Measurements from ENCODE around the gene ATF7IP.
"Not testable (repeated sequence)": the region's sequence is repeated elsewhere in the genome, so short reads cannot be mapped to it uniquely, and the experiment has no call there.

Gene ATF7IP

DNA sequence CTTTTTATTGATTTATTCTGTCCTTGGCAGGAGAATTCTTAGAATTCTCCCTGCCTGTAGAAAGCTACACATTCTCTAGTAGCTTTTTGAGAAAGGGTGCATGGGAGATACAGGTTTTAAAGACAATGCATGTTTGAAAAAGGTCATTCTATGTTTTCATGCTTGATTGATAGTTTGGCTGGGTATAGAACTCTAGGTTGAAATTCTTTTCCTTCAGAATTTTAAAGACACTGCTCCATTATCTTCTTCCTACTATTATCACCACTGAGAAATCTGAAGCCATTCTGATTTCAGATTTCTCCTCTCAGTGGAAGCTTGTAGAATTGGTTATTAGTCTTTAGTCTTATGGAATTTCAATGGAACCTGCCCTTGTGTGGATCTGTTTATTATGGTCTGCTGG lies 14.0 kb downstream of the ATF7IP start:
- no peak for FAIRE-seq

DNA sequence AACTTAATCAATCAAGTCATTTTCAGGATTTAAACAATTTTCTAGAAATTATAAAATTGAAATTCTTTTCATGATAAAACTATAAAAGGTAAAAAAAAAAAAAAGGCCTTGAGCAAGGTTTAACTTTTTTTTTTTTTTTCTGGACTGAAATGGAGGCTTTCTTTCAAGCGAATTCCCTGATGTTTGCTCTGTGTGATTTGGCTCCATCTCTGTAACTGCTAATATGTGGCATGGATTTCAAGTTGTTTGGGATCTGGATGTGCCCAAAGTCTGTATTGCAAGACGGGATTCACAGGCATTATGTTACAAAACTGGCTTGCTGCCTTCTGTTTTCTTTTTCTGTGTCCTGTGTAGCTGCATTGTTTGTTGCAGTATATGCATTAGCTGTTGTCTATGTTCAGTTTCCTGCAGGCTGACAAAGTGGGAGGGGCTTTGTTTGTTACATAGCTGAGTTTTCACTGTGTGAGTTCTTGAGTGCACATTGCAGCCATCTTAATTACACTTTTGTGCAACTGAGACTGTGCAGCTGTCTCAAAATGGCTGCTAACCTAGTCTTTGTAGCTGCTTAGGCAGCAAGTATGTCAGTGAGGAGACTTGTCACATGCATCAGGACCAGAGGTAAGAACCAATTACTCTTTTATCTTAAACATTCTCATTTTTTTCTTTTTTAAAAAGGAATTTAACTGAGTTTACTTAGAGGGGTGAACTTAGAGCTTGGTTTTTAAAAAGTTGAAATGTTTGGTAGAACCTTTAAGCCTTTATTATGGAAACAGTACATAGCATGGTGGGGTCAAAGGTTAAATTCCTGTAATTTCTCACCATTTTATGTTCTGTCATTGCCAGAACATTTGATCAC lies 19.5 kb downstream of the ATF7IP start:
- peak; percentile 75 for FAIRE-seq

DNA sequence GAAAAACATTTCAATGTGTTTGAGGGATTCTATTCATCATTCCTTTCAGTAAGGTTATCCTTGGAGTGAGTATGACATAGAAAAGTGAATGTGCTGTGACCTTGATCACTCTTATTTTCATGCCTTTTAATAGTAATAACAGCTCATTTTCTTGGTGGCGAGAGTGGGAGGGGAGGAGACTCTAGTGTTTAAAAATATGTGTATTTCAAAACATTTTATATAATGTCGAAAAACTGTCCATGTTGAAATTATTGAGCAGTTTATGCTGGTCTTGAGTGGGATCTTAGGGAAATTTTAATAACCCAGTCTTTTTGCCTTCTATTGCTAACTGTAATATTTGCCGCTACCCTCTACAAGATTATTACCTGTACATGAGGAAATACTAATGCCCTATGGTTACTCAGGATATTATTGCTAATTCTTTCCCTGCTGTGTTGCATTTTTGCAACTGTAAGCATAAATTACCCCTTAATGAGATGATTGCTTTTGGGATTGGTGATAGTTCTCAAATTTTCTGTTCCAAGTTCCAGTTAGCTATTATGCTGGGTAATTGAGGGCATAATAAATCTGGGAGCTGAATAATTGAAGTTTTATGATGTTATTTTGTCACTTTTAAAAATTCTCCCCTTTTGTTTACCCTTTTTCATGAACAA lies 21.9 kb downstream of the ATF7IP start:
- FAIRE-seq = no peak

DNA sequence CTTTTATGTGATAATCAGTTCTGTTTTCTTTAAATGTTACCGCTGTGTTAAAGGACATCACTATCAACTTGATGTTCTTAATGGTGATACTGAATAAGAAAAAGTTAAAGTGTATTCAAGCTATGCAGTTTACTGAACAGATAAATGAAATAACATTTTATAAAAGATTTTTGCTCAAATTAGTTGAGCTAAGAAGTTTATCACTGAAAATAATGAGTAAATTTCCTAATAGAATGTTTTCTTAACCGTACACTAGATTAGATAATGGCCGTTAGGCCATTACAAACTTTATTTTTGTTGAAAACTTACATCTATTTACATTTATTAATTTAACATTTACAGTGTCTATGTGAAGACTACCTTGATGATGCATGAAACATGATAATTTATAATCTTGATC lies 25.0 kb downstream of the ATF7IP start:
- FAIRE-seq = no peak

DNA sequence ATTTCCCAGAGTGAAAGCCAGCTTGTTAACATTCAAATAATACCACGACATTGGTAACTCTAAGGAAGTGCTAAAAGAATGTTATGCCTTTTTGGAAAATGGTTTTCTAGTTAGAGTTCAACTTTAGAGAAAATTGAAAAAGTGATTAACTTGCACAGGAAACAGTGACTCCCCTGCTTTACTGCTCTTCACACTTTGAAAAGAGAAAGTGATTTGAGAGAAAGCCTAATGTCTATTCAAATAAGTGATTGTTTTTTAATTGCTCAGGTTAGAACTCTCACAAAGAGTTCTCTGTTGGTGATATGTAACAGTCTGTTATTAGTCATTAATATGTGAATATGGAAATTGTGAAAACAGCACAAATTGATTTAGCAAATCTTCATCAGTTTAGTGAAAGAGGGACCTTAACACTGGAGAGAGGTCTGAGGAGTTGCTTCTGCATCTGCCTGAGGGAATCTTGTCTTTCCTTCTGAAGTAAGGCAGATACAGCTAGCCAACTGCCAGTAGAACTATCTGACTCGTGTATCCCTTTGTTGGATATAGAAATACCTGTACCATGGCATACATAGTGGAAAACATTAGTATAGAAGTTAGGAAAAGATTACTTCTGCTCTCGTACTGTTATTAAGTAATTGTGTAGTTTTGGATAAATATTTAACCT lies 25.5 kb downstream of the ATF7IP start:
- no peak for FAIRE-seq

DNA sequence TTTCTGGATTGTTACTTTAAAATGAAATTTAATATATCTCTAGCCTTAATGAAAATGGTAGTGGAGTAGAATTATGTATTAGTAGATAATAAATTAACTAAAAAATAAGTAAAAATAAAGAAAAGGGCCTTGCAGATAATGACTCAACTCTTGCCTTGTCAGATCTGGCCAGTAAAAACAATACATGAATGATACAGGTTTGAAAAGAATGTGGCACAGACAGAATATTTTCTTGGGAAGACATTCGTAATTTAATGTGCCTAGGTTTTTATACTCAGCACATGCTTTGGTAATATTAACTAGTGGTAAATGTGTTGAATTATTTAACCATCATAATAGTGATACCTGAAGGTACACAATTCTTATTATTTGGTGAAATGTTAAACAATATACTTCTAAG lies 28.3 kb downstream of the ATF7IP start:
- FAIRE-seq = peak; percentile 33

DNA sequence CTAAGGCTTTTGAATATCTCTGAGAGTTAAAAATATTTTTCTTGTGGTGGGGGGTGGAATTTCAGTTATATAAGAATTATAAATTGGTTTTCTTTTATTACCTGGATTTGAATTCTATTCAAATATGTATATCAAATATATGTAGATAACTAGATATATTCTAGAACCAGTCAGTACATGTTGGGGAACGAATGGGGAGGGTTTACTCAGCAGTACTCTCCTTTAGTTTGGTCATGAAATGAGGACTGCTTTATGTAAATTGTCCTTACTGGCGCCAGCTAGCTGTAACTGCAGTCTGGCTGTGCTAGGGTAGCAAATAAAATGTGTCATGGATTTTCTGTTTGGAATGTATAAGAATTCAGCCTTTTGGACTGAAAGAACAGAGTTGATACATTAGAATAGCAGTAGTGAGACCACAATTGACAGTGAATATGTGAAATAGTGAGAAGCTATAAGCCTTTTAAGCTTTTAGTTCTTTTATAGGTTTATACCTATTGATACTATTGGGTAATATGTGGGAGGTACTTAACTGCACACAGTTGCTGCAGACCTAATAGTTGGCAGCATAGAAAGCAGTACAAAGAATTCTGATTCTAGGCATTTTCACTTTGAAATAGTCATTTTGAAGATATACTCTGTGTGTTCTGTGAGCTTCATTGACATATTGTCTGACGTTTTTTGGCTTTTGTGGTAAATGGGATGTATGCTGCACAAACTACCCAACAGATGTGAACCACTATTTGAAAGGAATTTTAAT lies 29.0 kb downstream of the ATF7IP start:
- no peak for FAIRE-seq

DNA sequence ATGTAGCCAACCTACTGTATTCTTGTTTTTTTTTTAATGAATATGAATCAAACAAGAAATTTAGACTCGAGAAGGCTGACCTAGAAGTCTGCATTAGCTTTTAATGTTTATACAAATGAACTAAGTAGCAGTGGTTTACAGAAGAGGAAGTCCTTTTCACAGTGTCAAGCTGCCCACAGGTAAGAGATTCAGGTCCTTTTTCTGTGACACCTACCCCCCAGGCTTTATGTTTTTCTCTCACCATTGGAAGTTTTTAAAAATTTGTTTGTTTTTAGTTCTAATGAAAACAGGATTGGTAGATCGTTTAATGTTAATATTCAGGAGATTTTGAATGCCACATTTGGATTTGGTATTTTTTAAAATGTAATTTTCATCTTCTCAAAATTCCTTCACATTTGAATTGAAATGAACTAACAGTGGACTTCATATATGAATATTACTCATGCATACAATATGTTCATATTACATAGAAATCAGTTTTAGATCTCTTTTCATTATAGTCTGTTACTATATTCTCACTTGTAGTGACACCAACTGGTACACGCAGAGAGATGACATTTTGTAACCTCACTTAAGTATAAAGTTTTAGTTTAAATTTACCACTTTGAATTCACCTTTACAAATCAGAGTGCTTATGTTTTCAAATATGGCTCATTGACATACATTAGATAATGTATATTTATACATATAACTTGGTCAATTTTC lies 29.7 kb downstream of the ATF7IP start:
- no peak for FAIRE-seq

DNA sequence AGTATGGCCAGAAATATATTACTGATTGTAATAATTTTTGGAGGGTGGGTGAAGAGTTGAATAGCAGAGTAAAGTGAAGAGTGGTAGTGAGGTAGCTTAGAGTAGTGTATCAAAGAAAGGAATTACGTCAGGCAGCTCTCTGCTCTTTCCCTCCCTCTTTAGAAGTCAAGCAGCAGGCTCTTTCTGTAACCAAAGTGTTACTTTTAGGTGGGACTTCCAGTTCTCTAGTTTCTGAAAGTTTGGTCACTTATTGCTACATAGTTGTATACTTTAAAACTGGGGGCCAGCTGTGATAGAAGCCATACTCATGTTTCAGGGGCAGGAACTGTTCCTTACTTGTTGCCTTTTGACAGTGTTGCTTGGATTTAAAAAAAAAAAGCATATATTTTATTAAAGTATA lies 30.6 kb downstream of the ATF7IP start:
- FAIRE-seq = no peak

DNA sequence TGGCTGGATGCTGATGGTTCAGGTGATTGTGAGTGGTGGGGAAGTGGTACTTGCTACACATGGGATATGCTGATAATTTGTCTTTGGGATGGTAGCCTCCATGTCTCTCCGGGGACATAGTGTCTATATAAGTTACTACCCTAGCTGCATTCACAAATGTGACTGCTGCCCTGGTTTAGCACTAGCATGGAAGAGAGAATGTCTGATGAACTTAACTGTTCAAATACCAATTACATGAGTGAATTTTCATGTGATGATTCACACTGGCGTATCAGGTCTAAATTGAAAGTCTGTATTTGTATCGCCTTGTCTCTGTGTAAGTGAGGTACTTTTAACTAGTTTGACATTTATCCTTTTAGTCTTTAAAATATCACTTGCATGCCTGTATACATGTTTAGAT lies 34.4 kb downstream of the ATF7IP start:
- FAIRE-seq = no peak

DNA sequence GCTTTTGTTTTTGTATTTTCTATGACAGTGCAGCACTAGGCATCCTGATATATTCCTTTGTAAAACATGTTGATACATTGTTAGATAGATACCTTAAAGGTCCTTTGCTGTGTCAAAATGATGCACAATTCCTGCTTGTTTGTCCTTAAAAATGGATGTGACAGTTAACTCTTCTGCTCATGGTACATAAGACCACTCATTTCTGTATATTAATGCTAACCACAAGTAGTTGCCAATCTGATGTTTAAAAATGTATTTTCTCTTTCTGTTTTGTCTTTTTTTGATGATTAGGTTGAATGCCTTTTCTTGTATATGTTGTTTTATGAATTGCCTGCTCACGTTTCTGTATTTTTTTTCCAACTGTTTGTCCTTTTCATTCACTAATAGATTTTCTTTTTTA lies 35.1 kb downstream of the ATF7IP start:
- FAIRE-seq = no peak

DNA sequence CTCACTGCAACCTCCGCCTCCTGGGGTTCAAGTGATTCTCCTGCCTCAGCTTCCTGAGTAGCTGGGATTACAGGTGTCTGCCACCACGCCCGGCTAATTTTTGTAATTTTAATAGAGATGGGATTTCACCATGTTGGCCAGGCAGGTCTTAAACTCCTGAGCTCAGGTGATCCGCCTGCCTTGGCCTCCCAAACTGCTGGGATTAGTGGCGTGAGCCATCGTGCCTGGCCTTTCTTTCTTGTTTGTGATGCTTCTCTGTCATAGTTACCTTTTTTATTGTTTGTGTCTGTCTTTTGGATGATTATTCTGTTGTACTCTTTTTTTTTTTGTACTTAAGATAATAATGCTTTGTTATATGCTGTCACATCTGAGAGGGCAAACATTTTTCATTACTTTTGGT lies 35.8 kb downstream of the ATF7IP start:
- FAIRE-seq = not testable (repeated sequence)

DNA sequence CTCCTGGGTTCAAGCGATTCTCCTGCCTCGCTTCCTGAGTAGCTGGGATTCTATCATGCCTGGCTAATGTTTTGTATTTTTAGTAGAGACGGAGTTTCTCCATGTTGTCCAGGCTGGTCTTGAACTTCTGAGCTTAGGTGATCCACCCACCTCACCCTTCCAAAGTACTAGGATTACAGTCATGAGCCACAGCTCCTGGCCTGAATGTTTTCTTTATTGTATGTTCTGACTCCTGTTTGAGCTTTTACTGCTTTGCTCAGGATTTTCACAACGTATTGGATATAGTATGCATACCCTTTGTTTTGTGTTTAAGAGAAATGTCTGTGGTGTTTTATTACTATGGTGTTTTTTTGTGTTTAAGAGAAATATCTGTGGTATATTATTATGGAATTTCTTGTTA lies 37.2 kb downstream of the ATF7IP start:
- FAIRE-seq = peak; percentile 87

DNA sequence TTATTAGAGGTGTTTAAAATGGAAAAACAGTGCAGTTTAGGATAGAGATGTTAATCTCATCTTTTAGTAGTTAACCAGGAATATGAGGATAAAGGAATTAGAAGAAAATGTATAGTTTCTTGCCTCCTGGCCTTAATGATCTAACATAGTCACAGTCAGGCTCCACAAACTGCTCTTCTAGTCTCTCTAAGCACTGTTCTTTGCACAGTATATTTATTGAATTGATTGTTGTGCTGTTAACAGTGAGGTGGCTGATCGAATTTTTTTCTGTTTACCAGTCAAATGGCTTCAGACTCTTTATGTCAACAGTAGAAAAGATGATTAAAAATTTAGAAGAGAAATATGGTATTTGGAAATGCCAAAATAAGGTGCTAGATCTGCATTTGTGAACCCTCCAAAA lies 37.8 kb downstream of the ATF7IP start:
- no peak for FAIRE-seq

DNA sequence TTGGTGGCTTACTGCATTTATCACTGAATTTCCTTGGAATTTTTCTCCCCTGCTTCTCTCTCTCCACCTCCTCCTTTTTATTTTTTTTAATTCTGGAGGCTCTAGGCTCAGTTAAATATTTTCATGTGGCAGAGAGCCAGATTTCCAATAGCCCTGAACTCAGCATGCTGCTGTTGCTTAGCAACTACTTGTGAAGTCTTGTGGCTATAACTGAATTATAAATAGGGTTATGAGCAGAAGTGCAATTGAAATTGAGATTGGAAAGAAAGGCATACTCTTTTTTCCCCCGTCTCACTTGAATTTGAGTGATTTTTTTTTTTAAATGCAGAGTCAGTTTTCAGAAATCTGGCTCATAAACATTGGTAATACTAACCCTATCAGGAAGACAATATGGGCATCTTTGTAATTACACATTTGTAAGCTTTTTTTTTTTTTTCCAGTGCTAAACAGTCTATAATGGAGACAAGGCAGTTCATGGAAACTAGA lies 38.3 kb downstream of the ATF7IP start:
- peak; percentile 10 for FAIRE-seq

DNA sequence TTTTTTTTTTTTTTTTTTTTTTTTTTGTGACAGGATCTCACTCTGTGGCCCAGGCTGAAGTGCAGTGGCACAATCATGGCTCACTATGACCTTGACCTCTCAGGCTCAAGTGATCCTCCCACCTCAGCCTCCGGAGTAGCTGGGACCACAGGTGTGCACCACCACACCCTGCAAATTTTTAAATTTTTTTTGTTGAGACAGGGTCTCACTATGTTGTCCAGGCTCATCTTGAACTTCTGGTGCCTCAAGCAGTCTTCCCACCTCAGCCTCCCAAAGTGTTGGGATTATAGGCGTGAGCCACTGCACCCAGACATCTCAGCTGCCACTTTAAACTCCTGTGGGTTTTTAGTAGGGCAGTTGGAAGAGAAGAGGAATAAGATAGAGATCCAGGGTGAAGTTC lies 39.9 kb downstream of the ATF7IP start:
- not testable (repeated sequence) for FAIRE-seq

DNA sequence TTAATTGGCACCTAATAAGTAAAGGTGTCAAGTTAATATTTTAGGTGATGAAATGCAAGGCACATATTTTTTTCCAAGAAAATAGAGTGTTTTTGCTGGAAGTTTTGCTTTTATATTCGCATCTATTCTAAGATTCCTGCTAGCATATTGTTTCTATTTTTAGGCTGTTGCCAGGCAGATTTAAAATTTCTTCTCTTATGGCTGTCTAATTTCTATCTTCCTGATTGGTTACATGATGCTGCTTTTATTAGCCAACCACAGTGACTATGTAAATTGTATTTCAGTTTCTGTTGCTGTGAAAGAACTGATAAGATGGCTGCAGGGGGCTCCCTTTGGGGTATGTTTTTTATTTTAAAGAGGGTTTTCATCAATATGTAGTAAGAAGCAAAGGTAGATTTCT lies 42.7 kb downstream of the ATF7IP start:
- no peak for FAIRE-seq

DNA sequence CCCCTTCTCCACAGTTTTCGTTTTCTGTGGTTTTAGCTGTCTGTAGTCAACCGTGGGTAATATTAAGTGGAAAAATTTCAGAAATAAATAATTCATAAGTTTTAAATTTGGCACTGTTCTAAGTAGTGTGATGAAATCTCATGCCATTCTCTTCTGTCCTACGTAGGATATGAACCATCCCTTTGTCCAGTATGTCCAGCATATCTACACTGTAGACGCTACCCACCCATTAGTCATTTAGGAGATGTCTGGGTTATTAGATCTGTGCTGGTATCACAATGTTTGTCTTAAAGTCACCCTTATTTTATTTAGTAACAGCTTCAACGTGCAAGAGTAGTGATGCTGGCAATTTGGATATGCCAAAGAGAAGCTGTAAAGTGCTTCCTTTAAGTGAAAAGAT lies 44.7 kb downstream of the ATF7IP start:
- FAIRE-seq = no peak

DNA sequence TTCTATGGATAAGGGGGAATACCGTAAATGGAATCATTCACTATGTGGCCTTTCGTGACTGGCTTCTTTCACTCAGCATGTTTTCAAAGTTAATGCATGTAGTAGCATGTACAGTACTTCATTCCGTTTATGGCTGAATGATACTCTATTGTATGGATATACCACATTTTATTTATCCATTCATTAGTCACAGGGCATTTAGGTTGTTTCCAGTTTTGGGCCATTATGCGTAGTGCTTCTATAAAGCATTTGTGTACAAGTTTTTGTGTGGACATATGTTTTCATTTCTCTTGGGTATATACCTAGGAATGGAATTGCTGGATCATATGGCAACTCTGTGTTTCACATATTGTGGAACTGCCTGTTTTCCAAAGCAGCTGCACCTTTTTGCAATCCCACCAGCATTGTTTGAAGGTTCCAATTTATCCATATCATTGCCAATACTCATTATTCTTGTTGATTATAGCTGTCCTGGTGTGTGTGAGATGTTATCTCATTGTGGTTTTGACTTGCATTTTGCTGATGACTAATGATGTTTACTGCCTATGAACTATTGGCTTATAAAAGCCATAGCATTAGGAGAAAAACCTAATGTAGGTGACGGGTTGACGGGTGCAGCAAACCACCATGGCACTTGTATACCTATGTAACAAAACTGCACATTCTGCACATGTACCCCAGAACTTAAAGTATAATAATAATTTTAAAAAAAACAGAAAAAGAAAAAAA lies 45.5 kb downstream of the ATF7IP start:
- FAIRE-seq = no peak

DNA sequence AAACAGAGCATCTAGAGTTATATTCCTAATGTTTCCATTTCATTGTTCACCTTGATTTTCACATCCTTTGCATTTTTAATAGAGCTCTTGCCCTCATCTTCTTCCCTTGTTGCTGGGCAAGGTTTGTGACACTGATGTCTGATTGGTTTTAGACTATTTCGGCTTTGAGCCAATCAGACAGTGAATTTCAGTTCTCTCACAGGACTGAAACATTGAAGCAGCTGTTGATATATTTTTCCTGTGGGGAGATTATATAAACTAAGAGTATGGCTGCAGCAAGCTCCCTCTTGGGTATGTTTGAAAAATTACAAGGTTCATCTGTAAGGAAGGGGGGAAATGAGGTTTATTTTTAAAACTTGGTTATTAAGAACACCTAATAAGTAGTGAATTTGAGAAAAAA lies 51.2 kb downstream of the ATF7IP start:
- FAIRE-seq = peak; percentile 65

DNA sequence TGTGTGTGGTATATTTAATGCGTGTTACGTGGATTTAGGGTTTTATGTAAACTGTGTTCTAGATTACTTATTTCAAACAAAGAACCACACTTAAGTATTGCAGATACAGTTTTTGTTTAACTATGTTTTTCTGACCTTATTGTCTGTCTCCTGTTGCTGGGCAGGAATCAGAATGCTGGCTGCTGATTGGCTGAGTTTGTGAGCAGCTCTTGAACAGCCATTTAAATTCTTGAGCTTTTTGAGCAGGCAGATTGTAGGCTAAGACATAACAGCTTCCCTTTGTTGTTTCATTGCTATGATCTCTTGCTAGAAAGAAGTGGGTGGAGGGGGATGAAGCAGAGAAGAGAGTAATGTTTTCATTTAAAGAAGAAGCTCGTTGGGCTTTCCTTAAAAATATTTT lies 52.2 kb downstream of the ATF7IP start:
- FAIRE-seq = no peak

DNA sequence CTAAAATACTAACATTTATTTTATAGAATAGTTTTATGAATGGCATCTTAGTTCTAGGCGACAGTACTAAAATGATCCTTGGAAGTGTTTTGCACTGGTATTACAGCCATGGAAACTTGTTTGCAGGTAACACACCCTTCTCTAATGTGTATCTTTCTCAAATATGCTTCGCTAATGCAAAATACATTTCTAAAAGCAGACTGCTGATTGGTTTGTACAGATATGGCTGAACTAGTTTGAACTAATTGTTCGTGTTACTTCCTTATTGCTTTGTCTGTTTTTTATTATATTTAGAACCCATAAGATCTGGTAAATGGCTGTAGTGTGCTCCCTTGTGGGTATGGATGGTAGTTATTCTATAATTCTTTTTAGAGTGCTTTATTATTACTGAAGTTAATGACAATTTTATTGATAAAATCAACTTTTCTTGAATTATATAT lies 53.0 kb downstream of the ATF7IP start:
- FAIRE-seq = peak; percentile 97

Measured in colon (tissue), 2 donors.